SK-N-MC (cell line): ENCODE measurements around the gene COL6A5.

Experiments used
- EZH2 ChIP-seq: fragments of 200-600 bp; sonication (generic); IDR thresholded peaks from one replicate; pipeline ENCODE4 v1.6.1; 2017; ENCODE audit warnings: antibody characterized with exemption
- FOXP2 ChIP-seq: optimal IDR thresholded peaks from 2 replicates; pipeline ENCODE3; 2011; ENCODE audit warnings: mild to moderate bottlenecking, moderate library complexity; ENCODE audit not compliant: insufficient read depth; ENCODE audit errors: extremely low read length, control extremely low read depth
- POLR2AphosphoS5 ChIP-seq: IDR thresholded peaks from 2 replicates; pipeline ENCODE4 v1.6.1; 2012; ENCODE audit warnings: mild to moderate bottlenecking, low read depth, low read length, borderline replicate concordance

GRCh38 chr3:130310109-130310508 is 35.4 kb upstream of the COL6A5 start:
- TF ChIP-seq POLR2AphosphoS5: no peak
- TF ChIP-seq EZH2: no peak
- TF ChIP-seq FOXP2: no peak
